Mesendoderm (in vitro differentiated cells): ENCODE measurements around the gene KANSL1.

Experiments used
- DNase-seq: peaks from one replicate; pipeline ENCODE4 v3.0.0; 2013
- H2AK5ac ChIP-seq: 2 replicates; pipeline ENCODE4 v1.6.1; 2013; ENCODE audit warnings: low read length, inconsistent platforms
- H2BK120ac ChIP-seq: 2 replicates; pipeline ENCODE4 v1.6.1; 2013; ENCODE audit warnings: low read depth, mild to moderate bottlenecking, low read length, moderate library complexity, mixed read lengths
- H2BK15ac ChIP-seq: replicated peaks from 2 replicates; pipeline ENCODE4 v1.6.1; 2013; ENCODE audit warnings: low read depth, mild to moderate bottlenecking, moderate library complexity
- H2BK5ac ChIP-seq: 2 replicates; pipeline ENCODE4 v1.6.1; 2013; ENCODE audit warnings: low read length, inconsistent platforms
- H3K18ac ChIP-seq: 2 replicates; pipeline ENCODE4 v1.6.1; 2013; ENCODE audit warnings: mild to moderate bottlenecking, low read length, mixed read lengths
- H3K23ac ChIP-seq: one replicate; pipeline ENCODE4 v1.6.1; 2013; ENCODE audit warnings: low read length
- H3K27ac ChIP-seq: 2 replicates; pipeline ENCODE4 v1.5.1; 2013; ENCODE audit warnings: low read depth, mild to moderate bottlenecking, inconsistent platforms, low read length, moderate library complexity
- H3K27me3 ChIP-seq: 2 replicates; pipeline ENCODE4 v1.6.1; 2013; ENCODE audit warnings: low read length, control low read depth, mild to moderate bottlenecking, inconsistent platforms; ENCODE audit not compliant: insufficient read depth, poor library complexity
- H3K36me3 ChIP-seq: 2 replicates; pipeline ENCODE4 v1.6.1; 2013; ENCODE audit warnings: low read length, inconsistent platforms; ENCODE audit not compliant: control insufficient read depth, insufficient read depth
- H3K4ac ChIP-seq: one replicate; pipeline ENCODE4 v1.6.1; 2013; ENCODE audit warnings: low read depth, mild to moderate bottlenecking, low read length, moderate library complexity
- H3K4me1 ChIP-seq: 2 replicates; pipeline ENCODE4 v1.6.1; 2013; ENCODE audit warnings: low read depth, low read length, inconsistent platforms; ENCODE audit not compliant: control insufficient read depth
- H3K4me2 ChIP-seq: 2 replicates; pipeline ENCODE4 v1.6.1; 2013; ENCODE audit warnings: low read length
- H3K4me3 ChIP-seq: 2 replicates; pipeline ENCODE4 v1.5.1; 2013; ENCODE audit warnings: mild to moderate bottlenecking, low read length
- H3K56ac ChIP-seq: one replicate; pipeline ENCODE4 v1.6.1; 2013; ENCODE audit warnings: low read length
- H3K79me1 ChIP-seq: 2 replicates; pipeline ENCODE4 v1.6.1; 2013; ENCODE audit warnings: low read length, inconsistent platforms
- H3K79me2 ChIP-seq: 2 replicates; pipeline ENCODE4 v1.6.1; 2013; ENCODE audit warnings: mild to moderate bottlenecking, low read length; ENCODE audit not compliant: control insufficient read depth, insufficient read depth
- H3K9ac ChIP-seq: 2 replicates; pipeline ENCODE4 v1.6.1; 2013; ENCODE audit warnings: low read length, inconsistent platforms
- H4K5ac ChIP-seq: one replicate; pipeline ENCODE4 v1.6.1; 2013; ENCODE audit warnings: low read length
- H4K8ac ChIP-seq: one replicate; pipeline ENCODE4 v1.6.1; 2013; ENCODE audit warnings: low read depth, mild to moderate bottlenecking, control low read depth, low read length, moderate library complexity
- WGBS: extraction: QIAGEN DNeasy Blood & Tissue Kit; methylation state at CpG from one replicate; pipeline ENCODE4 v1.1.7; 2013; ENCODE audit warnings: low lambda C conversion rate, missing lambda C conversion rate; ENCODE audit not compliant: insufficient coverage; ENCODE audit errors: extremely low coverage; 5-methylcytosine and 5-hydroxymethylcytosine counted together

The KANSL1 gene

DNA sequence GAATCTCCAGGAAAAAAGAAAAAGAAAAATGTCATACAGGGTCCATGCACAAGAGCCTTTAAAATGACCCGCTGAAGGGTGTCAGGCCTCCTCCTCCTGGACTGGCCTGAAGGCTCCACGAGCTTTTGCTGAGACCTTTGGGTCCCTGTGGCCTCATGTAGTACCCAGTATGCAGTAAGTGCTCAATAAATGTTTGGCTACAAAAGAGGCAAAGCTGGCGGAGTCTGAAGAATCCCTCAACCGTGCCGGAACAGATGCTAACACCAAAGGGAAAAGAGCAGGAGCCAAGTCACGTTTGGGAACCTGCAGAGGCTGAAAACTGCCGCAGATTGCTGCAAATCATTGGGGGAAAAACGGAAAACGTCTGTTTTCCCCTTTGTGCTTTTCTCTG lies 193.3 kb downstream of the KANSL1 start:
- no peak overlapping the region for H3K4me3 ChIP-seq
- no peak overlapping the region for H3K9ac ChIP-seq
- H4K5ac ChIP-seq = no peak overlapping the region
- no peak for DNase-seq
- no peak overlapping the region for H2BK15ac ChIP-seq
- H3K18ac ChIP-seq = no peak overlapping the region
- no peak overlapping the region for H3K4ac ChIP-seq
- H4K8ac ChIP-seq = no peak overlapping the region
- no peaks in the 10 kb centered on the region for H3K4me1 ChIP-seq
- no peaks in the 10 kb centered on the region for H3K79me2 ChIP-seq
- no peak overlapping the region for H3K4me2 ChIP-seq
- no peaks in the 10 kb centered on the region for H3K79me1 ChIP-seq
- H3K27me3 ChIP-seq = no peaks in the 10 kb centered on the region
- no peaks in the 10 kb centered on the region for H3K36me3 ChIP-seq
- no CpG with 5 or more reads among the region's 9 CpGs for WGBS
- no peak overlapping the region for H2BK120ac ChIP-seq
- H3K23ac ChIP-seq = no peak overlapping the region
- H2BK5ac ChIP-seq = no peak overlapping the region
- no peak overlapping the region for H3K56ac ChIP-seq
- H3K27ac ChIP-seq = no peak overlapping the region
- no peak overlapping the region for H2AK5ac ChIP-seq

GRCh38 chr17:45998987-45999899 lies 194.0 kb downstream of the KANSL1 start, which contains the start of gene STH:
Gene STH, plus strand, starts transcription at chr17:45999250. Its CDS starts 30 bp downstream, at chr17:45999280.
- Histone ChIP-seq H3K36me3 (no peaks in the 10 kb centered on the region), H3K4me2 (no peak within 1 kb of the TSS), H3K79me2 (no peaks in the 10 kb centered on the region), H3K79me1 (no peaks in the 10 kb centered on the region), H3K4me1 (no peaks in the 10 kb centered on the region), H2BK5ac (no peak within 1 kb of the TSS), H3K4ac (no peak within 1 kb of the TSS), H2AK5ac (no peak within 1 kb of the TSS), H3K9ac (no peak within 1 kb of the TSS), H3K4me3 (no peak within 1 kb of the TSS), H3K27me3 (no peaks in the 10 kb centered on the region), H2BK15ac (no peak within 1 kb of the TSS), H3K18ac (no peak within 1 kb of the TSS), H4K5ac (no peak within 1 kb of the TSS), H3K23ac (no peak within 1 kb of the TSS), H3K56ac (no peak within 1 kb of the TSS), H4K8ac (no peak within 1 kb of the TSS), H2BK120ac (no peak within 1 kb of the TSS), H3K27ac (no peak within 1 kb of the TSS)
- DNase-seq = no peak
- no CpG with 5 or more reads among the region's 8 CpGs for WGBS

- Histone ChIP-seq H3K4ac (no peak overlapping the region), H3K9ac (no peak overlapping the region), H3K79me2 (no peaks in the 10 kb centered on the region), H3K4me3 (no peak overlapping the region), H4K8ac (no peak overlapping the region), H4K5ac (no peak overlapping the region), H3K79me1 (no peaks in the 10 kb centered on the region), H3K4me2 (no peak overlapping the region), H3K36me3 (no peaks in the 10 kb centered on the region), H3K27me3 (no peaks in the 10 kb centered on the region), H2BK15ac (no peak overlapping the region), H3K56ac (no peak overlapping the region), H2AK5ac (no peak overlapping the region), H3K4me1 (no peaks in the 10 kb centered on the region), H3K27ac (no peak overlapping the region), H3K18ac (no peak overlapping the region), H3K23ac (no peak overlapping the region), H2BK5ac (no peak overlapping the region), H2BK120ac (no peak overlapping the region)
- WGBS = no CpG with 5 or more reads among the region's 9 CpGs
- DNase-seq = no peak
Observed at GRCh38 chr17:45997624-45998023, 195.6 kb downstream of the KANSL1 start.

- no peak overlapping the region for H3K4ac ChIP-seq
- no peak overlapping the region for H2AK5ac ChIP-seq
- DNase-seq = no peak
- H2BK15ac ChIP-seq = no peak overlapping the region
- H4K8ac ChIP-seq = no peak overlapping the region
- no peak overlapping the region for H3K27ac ChIP-seq
- no peaks in the 10 kb centered on the region for H3K4me1 ChIP-seq
- no peak overlapping the region for H3K18ac ChIP-seq
- no peak overlapping the region for H3K23ac ChIP-seq
- H3K27me3 ChIP-seq = no peaks in the 10 kb centered on the region
- H3K79me1 ChIP-seq = no peaks in the 10 kb centered on the region
- no peak overlapping the region for H3K4me2 ChIP-seq
- H3K9ac ChIP-seq = no peak overlapping the region
- H4K5ac ChIP-seq = no peak overlapping the region
- no peak overlapping the region for H2BK120ac ChIP-seq
- no peak overlapping the region for H2BK5ac ChIP-seq
- no peak overlapping the region for H3K56ac ChIP-seq
- H3K36me3 ChIP-seq = no peaks in the 10 kb centered on the region
- no CpG with 5 or more reads among the region's 13 CpGs for WGBS
- H3K79me2 ChIP-seq = no peaks in the 10 kb centered on the region
- no peak overlapping the region for H3K4me3 ChIP-seq
Observed at GRCh38 chr17:45997166-45997565, 196.1 kb downstream of the KANSL1 start.

GRCh38 chr17:45996282-45996937 lies 196.8 kb downstream of the KANSL1 start:
- Histone ChIP-seq H3K4ac (no peak overlapping the region), H2BK120ac (no peak overlapping the region), H3K4me3 (no peak overlapping the region), H2AK5ac (no peak overlapping the region), H3K27me3 (no peaks in the 10 kb centered on the region), H3K4me1 (no peaks in the 10 kb centered on the region), H3K23ac (no peak overlapping the region), H3K79me2 (no peaks in the 10 kb centered on the region), H3K79me1 (no peaks in the 10 kb centered on the region), H3K18ac (no peak overlapping the region), H3K27ac (no peak overlapping the region), H4K8ac (no peak overlapping the region), H3K9ac (no peak overlapping the region), H2BK5ac (no peak overlapping the region), H2BK15ac (no peak overlapping the region), H4K5ac (no peak overlapping the region), H3K4me2 (no peak overlapping the region), H3K36me3 (no peaks in the 10 kb centered on the region), H3K56ac (no peak overlapping the region)
- no CpG with 5 or more reads among the region's 31 CpGs for WGBS
- no peak for DNase-seq
